NCI-H1694 (cell line): ENCODE results near the gene RPL37A.
A peak's percentile ranks its signal among the peaks of the same experiment; 100 is the strongest.

Source experiments
- DNase-seq: peaks from one replicate; lab custom pipeline; 2025; lab: John Stamatoyannopoulos, UW

RPL37A gene

DNA sequence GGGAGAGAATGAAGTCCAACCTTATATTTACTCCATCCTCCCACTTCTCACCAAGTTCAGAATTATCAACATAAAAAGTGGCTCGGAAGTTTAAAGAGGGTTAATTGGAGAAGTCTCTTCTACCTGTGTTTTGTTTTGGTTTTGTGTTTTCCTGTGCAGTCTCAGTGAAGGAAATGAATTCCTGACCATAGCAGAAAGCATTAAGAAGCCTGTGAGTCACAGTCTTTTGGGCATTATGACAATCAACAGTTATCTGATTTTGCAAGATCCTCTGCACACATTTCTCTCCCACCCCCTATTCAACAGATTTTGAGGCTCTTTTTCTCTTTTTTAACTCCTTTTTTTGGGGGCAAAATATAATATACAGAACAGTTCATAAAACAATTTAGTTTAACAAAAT, 8.6 kb upstream of the RPL37A start:
- DNase-seq, result no peak

GRCh38 chr2:216491793-216492596, 6.6 kb upstream of the RPL37A start:
- no peak for DNase-seq

- no peak for DNase-seq
These were observed 5.9 kb upstream of the RPL37A start for GRCh38 chr2:216492597-216493333.

DNA sequence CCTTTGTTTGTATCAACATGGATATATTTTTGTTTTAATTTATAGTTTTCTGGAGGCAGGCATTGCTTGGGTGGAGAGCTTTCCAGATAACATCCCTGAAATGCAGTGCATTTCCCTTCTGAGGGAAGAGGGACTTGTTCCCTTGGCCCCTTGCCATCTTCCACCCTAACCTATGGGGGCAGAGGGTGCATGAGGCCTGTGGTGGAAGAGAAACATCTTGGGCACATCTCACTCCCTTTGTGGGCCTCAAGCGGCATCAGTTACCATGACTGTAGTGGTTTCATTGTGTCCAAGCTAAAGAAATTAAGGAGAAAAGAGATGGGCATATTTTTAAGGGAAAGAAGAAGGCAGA, 5.3 kb upstream of the RPL37A start:
- no peak for DNase-seq

DNA sequence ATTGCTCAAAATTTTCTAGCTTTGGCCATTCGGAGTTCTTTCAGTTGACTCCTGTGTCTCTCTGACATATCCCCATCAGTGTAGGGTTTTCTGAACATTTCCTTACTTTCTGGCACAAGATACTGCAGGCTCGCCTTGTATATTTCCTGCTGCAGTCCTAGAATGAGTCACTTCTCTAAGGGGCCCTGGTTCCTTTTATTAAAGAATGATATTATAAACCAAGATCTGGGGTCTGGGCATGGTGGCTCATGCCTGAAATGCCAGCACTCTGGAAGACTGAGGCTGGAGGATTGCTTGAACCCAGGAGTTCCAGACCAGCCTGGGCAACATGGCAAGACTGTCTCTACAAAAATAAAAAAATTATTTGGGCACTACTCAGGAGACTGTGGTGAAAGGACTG, 3.0 kb upstream of the RPL37A start:
- no peak for DNase-seq

DNA sequence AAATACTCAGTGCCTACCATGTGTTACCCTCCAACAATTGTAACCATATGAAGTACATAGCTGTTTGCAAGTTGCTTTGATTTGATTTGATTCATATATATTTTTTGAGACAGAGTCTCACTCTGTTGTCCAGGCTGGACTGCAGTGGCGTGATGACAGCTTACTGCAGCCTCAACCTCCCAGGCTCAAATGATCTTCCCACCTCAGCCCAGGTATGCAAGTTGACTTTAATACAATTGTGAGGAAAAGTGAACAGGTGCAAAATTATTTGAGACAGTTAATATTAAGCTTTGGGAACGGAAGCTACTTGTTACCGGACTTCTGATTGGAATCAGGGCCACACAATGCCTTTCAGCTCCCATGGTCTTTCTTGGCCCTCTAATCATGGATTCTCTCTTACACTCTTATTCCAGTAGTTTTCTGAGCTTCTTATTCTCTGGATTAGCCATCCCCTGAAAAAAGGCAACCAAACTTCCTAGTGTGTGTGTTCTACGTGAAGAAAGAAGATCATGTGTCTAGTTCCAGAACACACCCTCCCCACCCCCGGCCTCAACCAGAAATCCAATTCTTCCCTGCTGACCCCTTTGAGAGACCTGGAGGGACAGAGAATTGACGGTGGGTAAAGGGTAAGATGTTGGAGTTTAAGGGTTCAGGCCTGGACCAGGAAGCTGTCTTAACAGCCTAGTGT, 1.1 kb upstream of the RPL37A start:
- DNase-seq, result no peak

DNA sequence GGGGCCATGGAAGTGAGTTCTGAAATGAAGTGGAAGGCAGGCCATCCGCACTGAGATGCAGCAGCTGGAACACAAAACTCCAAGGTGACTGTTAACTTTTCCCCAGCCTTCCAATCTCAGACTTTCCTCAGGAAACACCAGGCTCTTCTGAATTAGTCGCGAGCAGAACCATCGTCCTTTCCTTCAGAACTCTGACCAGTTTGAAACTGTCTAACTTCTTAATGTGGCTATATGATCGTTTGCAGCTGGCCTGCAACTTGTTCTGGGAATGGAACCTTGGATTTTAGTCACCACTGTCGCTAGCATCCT, 620 bp upstream of the RPL37A start:
- DNase-seq, result no peak

DNA sequence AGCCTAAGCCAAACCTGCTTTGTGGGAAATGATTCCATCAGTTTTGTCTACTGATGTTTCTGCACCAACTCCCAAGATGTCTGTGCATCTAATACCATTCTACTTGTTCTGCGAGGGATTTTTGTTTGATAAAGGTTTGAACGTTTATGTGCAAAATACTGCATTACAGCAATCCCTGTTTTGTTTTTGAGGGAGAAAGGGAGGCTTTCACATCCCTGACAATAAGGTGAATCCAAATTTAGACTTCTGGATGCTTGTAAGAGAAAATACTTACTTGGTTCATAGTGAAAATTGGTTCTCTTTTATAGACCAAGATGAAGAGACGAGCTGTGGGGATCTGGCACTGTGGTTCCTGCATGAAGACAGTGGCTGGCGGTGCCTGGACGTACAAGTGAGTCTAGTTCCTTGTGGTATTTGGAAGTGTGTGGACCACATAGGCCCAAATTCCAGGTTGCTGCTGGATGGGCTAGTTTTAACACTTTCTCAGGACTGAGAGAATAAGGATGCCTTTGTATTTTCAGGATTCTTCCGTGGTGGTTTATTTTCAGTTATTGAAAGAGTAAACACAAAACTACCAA, 1.1 kb downstream of the RPL37A start:
- DNase-seq, result no peak

DNA sequence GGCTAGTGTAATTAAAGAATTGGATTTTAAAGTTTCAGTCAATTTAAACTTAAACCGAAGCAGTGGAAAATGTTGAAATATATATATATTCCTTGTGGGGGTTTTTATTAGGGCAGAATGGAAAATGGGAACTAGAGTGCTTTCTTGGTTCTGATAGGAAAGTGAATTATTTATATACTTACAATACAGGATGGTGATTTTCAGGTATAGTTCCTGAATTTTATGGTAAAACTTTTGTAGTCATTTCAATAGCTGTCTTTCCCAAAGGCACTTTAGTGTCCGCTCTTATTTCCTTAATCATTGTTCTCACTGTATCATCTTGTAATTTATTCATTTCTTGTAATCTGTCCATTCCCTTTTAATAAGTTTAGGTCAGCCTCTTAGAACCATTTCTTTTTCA, 1.9 kb downstream of the RPL37A start:
- DNase-seq, result no peak

- no peak for DNase-seq
These were observed 3.2 kb downstream of the RPL37A start for GRCh38 chr2:216501854-216502253.

- DNase-seq, result no peak
These were observed 3.9 kb downstream of the RPL37A start for GRCh38 chr2:216502381-216503158.

- no peak for DNase-seq
These were observed 4.5 kb downstream of the RPL37A start for GRCh38 chr2:216503159-216503629.

GRCh38 chr2:216503697-216504375, 5.2 kb downstream of the RPL37A start:
- no peak for DNase-seq

GRCh38 chr2:216504376-216504762, 5.7 kb downstream of the RPL37A start:
- no peak for DNase-seq

DNA sequence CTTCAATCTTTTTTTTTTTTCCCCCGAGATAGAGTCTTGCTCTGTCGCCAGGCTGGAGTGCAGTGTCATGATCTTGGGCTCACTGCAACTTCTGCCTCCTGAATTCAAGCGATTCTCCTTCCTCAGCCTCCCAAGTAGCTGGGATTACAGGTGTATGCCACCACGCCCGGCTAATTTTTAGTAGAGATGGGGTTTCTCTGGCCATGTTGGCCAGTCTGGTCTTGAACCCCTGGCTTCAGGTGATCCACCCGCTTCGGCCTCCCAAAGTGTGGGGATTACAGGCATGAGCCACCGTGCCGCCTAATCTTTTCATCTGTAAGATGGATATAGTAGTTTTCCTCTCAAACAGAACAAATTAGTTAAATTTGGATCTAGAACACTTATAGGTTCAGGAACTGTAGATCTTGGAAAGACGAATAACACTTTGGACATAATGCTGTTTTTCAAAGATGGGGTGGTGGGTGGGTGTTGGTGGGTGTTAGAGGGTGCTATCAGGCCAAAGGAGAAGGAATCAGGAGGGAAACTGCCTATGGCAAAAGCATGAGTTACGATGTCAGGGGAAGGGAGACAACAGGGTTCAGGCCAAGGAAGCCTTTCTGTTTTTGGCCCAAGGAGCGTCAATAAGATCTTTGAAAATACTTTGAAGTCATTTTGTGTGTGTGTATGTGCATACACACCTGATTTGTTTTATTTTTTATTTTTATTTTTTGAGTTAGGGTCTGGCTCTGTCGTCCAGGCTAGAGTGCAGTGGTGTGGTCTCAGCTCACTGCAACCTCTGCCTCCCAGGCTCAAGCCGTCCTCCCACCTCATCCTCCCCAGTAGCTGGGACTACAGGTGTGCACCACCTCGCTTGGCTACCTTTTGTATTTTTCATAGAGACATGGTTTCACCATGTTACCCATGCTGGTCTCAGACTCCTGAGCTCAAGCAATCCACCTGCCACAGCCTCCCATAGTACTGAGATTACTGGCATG, 6.8 kb downstream of the RPL37A start:
- no peak for DNase-seq

DNA sequence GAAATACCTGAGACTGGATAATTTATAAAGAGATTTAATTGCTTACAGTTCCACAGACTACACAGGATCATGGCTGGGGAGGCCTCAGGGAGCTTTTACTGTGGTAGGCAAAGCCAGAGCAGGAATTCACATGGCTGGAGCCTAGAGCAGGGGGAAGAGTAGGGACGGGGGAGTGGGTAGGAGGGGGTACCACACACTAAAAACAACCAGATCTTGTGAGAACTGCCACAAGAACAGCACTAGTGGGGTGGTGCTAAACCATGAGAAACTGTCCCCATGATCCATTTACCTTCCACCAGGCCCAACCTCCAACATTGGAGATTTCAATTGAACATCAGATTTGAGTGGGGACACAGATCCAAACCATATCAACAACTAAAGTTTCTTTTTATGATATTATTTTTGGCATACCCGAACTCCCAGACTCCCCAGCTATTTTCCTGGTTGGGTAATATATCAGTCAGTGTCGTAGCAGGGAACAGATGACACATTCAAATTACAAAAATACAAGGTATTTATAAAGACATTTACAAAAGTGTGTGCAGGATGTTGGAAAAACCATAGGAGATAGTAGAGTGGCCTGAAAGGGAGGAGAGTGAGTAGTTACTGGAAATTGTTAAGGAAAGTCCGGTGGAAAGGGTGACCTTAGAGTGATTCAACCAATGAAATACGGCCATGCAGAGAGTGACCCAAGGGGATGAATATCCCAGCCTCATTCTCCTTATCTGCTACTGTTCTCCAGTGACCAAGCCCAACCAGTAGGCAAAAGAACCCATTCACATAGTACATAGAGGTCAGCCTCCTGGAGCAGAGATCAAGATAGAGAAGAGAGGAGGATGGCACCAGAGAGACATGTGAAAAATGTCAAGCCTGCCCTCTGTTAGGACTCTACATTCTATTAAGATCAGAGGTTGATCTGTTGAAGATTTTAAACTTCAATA, 8.8 kb downstream of the RPL37A start:
- DNase-seq, result no peak

GRCh38 chr2:216508229-216508628, 9.6 kb downstream of the RPL37A start:
- DNase-seq, result no peak

- peak; percentile 64 for DNase-seq
These were observed 18.2 kb downstream of the RPL37A start for GRCh38 chr2:216516730-216517350.
